NCI-H1105 treated with DMSO at 0.1 percent for 48 hours (cell line): ENCODE measurements around the gene TIGAR.

Experiments used
- DNase-seq: peaks from one replicate; lab custom pipeline; 2025; lab: John Stamatoyannopoulos, UW

Gene TIGAR

DNA sequence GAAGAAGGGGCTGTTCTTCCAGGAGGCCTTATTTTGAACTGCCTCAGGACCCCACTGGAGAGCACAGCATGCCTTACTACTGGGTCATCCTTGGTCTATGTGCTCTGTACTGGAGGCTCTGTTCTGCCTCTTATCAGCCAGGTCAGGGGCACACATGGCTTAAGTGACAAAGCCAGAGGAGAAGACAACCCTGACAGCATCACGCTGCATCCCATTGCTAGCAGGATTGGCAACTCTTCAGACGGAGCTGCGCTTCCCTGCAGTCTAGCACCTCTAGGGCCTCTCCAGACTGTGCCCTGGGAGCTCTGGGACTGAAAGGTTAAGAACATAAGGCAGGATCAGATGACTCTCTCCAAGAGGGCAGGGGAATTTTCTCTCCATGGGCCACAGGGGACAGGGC lies 17.3 kb upstream of the TIGAR start:
- DNase-seq, result no peak

DNA sequence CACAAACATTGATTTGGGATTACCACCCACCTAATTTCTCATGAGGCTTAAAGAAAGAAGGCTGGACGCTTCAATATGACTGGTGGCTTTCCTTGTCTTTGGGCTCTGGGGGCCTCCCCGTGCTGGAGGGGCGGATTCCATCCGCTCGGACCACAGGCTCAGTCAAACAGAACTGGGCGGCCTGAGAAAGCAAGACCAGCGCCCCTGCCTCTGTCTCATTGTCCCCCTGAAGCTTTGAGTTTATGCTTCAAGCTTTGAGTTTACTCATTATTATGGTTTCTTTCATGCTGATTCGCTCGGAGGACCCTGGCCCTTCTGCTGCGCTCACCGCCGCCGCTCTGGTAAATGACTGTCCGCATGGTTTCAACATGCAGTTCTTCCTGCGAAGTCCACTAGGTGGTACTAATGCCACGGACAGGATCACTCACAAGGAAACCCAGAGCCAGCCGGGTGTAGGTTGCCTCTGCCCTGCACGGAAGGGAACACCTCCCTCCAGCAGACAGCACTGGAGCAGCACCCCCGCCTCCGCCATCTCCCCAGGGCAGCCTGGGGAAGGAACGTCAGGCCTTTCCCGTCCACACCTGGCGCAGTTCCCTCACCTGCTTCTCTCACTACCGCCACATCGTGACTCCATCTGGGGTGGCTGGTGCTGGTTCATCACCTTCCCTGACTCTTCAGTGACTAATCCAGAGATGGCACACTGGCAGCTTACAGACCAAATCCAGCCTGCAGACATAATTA lies 13.2 kb upstream of the TIGAR start:
- peak; percentile 82 for DNase-seq

DNA sequence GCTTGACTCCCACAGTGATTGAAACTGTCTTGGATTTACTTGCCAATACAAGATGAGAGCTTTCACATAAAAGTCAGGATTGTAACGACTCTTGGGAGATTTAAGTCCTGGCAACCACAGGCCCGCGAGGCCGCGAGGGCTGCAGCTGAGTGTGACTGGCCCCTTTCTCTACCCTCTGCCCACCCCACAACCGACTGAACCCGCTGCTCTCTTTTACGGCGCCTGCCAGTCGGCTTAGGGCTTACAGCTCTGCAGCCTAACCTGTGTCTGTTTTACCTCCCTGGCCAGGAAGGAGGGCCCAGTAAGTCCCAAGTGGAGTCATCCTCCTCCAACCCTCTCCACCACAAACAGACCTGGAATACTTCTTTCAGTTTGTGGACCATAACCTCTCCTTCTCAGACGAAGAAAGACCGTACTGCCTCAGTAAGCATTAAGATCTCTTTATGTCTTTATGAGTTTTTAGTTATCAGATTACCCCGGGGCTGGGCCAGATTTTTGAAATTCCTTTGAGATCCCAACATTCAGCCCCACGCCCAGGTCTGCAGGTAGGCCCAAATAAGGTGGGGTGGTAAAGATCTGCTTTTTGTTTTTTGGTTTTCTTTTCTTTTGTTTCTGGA lies 12.6 kb upstream of the TIGAR start:
- DNase-seq, result no peak

DNA sequence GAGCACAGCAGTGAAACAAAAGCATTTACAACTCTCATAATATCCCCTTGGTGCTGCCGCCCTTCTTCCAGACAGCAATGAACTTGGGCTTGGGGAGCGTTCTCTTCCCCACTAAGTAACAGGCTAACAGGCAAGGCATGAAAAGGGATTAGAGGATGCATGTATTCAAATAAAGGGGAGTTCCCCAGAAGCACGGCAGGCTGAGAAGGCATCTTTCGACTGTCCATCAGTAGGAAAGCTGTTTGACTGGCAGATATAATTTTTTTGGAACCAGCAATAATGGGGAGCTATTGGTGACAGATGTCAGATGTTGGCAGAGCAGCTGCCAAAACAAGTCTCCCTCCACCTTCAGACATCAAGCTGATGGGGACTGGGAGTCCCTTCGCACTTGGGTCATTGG lies 9.2 kb upstream of the TIGAR start:
- no peak for DNase-seq

DNA sequence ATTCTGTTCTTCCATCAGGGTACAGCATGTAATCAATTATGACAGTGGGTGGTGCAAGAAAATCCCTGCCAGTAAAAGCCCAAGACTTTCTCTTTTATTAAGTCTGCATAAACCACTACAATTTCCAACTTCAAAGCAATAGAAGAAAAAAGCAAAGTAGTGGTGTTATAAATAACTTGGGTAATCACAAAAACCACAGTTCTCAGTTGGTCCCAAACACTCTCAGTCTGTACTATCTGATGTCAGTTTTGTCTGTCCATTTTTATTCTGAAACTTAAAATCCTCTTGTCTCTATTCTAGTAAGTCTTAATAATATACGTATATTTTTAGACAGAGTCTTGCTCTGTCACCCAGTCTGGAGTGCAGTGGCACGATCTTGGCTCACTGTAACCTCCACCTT lies 8.8 kb upstream of the TIGAR start:
- no peak for DNase-seq

DNA sequence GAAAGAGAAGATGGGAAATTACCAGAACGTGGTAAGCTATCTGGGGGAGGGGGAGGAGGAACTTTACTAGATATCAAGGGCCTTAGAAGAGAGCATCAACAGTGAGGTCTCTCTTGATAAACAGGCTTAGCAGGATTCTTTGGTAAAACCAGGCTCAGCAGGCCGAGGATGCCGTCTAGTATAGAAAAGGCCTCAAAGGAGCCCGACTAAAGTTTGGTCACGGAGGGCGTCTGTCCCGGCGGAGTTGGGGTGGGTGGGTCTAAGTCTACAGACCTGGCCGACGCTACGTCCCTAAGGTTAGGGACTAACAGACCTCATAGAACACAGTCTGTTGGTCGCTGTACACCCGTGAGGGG lies 538 bp upstream of the TIGAR start:
- no peak for DNase-seq

DNA sequence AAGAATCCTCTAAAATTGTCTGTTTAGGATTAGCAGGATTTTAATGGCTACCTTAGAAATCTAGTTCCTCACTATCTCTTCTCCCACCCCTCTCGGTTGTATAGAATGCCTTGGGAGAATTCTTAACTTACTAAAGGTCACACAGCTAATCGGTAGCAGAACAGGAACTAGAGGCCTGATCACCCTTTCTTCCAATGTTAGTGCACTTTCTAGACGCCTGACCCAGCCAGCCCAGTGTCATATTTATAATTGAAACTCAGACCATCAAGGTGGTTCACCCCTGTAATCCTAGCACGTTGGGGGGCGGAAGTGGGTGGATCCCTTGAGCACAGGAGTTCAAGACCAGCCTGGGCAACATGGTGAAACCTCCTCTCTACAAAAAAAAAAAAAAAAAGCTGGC lies 1.7 kb downstream of the TIGAR start:
- DNase-seq, result no peak

DNA sequence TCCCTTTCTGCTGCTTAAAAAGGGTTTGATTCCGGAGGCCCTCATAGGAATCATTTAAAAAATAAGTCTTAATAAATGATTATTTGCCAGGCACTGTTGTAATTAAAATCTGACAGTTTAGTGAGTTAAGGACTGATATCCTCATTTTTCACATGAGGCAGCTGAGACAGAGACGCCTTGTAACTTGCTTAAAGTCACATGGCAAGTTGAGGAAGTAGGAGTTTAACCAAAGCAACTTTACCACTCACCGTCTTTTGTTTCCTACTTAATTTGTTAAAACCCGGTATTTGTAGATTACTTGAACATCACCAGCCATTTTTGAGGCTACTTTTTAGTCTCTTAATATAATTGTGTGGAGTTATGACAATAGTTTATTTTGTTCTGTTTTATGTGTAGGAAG lies 2.4 kb downstream of the TIGAR start:
- no peak for DNase-seq

DNA sequence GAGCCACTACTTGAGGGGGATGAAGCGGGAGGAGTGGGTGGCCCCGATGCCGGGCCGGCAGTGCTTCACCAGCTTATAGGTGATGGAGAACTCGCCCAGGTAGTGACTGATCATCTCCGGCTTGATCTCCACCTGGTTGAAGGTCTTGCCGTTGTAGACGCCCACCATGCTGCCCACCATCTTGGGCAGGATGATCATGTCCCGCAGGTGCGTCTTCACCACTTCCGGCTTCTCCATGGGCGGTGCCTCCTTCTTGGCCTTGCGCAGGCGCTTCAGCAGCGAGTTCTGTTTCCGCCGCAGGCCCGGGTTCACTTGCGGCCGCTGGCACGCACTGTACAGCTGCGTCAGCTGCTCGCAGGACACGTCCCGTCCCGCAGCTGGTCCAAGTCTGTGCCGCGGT lies 3.4 kb downstream of the TIGAR start:
- DNase-seq, result no peak

DNA sequence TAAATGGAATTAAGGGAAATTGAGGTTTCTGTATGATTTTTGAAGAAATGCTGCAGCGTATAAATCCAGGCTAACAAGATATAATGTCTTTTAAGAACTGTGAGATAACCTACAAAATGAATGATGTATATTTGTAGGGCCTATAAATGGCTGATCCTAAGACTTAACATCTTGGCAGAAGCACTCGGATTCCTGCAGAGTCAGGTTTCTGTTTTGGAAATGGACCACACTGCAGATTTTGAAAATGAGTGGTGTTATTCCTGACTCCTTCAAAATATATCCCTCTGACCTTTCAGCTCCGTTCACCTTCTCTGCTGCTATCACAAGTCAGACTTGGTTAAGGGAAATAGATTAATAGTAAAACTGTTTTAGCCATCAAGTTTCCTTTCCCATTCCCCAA lies 5.0 kb downstream of the TIGAR start:
- DNase-seq, result no peak

DNA sequence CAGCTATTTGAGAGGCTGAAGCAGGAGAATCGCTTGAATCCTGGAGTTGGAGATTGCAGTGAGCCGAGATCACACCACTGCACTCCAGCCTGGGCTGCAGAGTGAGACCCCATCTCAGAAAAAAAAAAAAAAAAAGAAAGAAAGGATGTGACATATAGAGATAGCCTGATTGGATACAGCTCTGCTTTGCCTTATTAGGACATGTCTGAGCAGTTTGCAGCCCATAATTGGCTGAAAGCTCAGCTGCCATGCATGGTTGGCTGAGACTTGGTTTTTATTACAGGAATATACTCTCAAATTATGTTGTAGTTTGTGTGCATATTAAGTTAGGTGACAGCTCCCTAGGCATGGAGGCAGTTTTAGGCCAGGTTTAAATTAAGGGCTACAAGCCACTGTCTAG lies 6.3 kb downstream of the TIGAR start:
- no peak for DNase-seq

DNA sequence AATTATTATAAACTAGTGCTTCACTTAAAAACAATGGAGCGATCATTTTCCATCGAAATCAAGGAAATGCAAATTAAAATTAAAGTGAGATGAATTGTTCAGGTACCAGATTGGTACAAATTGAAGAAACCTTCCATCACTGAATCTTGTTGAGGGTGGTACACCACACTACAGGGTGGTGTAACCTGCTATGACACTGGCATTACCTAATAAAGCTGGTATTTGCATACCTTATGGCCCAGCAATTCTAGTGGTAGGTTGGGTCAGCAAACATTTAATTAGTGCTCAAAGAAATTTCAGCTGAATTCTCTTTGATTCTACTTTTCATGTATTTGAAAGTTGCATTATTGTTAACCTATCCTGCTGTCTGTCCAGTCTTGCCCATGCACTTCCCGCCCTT lies 9.2 kb downstream of the TIGAR start:
- no peak for DNase-seq

DNA sequence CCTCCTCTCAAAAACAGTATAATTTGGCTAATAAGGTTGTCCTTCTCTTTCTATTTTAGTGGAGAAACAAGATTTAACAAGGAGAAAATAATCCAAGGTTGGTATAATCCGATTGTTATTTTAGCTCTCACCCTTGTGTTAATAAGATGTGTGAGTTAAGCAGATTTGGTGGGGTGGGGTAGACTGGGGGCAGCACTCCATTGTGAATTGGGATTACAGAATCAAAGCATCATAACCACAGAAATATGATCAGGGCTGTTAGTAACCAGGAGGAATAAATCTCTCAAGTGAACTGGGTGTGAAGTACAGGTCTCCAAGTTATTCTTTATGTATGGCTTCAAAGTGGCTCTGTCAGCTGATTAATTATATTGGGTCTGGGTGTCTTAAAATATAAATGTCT lies 10.2 kb downstream of the TIGAR start:
- no peak for DNase-seq

DNA sequence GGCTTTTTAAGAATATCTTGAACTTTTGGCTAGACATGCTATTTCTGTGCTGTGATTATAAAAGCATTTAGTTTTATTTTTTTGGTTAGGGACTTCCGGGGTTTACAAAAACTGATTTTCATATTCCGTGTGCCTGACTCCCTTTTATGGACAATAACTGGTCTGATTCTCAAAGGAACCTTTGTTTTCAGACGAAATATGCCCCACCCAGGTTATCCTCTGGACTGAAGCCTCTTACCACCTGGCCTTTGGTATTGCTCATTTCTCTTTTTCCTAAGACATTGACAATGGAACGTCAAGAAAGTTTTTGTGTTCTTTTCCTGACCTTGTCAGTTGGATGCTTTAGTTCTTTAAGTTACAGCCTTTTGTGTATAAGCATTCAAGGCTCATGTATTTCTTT lies 10.8 kb downstream of the TIGAR start:
- DNase-seq, result no peak

DNA sequence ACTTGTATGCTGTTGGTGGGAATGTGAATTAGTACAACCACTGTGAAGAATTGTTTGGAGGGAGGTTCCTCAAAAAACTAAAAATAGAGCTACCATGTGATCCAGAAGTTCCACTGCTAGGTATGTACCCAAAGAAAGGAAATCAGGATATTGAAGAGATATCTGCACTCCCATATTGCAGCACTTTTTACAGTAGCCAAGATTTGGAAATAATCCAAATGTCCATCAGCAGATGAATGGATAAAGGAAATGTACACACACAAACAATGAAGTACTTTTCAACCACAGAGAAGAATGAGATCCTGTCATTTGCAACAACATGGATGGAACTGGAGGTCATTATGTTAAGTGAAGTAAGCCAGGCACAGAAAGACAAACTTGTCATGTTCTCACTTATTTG lies 25.9 kb downstream of the TIGAR start:
- DNase-seq, result peak; percentile 7

DNA sequence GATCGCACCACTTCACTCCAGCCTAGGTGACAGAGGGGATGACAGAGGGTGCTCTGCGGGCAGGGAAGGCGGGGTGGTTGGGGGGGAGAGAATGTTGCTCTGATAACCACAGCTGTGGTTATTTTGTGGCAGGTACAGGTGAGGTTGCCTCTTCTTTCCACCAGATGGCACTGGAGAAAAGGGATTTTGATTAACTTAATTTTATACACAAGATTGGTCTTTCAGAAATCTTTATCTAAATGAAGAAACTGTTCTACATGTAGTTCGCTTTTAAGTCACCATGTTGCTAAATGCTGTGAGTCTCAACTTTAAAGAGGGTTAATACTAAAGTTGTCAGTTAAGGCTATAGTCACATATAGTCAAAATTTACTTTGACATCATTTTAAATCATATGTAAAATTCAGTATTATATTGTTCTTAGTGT lies 32.8 kb downstream of the TIGAR start:
- DNase-seq, result peak; percentile 36

DNA sequence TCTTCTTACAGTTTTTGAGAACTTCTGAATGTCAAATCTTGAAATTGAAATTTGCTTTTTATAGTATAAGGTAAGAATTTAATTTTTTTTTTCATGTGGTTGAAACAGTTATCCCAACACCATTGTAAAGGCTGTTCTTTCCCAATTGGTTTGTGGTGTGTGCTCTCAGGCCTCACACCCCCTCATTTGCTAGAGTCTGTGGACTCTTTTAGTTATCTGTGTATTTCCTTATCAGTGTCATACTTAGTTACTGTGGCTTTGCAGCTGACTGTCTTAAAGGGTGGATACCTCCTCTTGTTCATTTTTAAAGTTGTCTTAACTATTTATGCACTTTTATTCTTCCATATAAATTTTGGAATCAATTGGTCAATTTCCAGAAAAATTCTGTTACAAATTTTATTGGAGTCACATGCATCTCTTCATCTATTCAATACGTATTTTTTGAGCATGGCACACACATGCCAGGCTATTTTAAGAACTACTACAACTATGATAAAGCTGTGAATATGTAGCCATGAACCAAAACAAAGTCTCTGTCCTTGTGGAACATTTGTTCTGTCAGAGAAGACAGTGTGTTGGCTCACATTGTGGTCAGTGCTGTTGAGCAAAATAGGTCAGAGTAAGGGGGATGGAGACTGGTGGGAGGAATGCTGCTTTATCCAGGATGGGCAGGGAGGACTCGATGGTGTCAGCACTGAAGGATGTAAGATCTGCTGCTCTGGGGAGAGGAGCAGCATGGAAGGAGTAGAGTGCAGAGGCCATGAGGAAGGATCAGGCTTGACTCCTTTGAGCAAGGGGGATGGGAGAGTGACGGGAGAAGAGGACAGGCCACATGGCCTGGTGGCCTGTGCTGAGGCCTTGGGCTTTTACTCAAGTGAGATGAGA lies 34.4 kb downstream of the TIGAR start:
- no peak for DNase-seq

DNA sequence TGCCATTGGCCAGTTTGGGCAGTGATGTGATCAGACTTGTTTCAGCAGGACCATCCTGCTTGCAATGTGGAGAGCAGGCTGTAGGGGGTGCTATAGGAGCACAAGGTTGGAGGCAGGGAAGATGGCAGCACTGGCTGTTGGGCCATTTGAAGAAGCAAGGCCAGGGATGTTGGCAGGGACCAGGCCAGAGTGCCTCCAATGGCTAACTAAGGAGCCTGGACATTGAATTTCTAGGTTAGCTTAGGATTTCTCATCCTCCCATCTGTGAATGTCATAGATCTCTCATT lies 35.0 kb downstream of the TIGAR start:
- DNase-seq, result peak; percentile 28

DNA sequence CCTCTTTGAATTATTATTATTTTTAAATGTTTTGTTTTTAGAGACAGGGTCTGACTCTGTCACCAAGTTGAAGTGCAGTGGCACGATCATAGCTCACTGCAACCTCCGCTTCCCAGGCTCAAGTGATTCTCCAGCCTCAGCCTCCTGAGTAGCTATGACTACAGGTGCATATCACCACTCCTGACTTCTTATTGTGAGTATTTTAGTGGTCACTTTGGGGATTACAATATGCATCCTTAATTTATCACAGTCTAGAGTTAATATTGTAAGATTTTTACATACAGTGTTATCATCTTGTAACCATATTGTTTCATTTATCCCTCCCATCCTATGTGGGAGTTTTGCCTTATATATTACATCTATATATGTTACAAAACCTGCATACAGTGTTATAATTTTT lies 45.1 kb downstream of the TIGAR start:
- DNase-seq, result no peak

DNA sequence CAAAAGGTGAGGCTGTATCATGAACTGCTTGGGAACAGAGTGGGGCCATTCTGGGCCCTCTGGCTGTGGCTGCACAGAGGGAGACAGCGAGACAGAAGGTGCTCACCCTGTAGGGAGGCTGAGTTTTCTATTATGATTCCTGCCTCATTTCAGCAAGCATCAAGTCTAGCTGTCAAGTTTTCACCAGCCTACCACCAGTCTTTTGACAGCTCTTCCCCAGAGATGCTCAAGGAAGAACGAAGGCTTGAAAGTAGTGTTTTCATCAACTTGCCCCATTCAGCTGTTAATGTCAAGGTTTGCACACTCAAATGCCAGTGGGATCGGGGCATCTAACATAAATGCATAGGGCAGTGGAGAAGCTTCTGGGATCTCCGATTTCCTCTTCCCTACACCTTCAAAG lies 48.5 kb downstream of the TIGAR start:
- no peak for DNase-seq

DNA sequence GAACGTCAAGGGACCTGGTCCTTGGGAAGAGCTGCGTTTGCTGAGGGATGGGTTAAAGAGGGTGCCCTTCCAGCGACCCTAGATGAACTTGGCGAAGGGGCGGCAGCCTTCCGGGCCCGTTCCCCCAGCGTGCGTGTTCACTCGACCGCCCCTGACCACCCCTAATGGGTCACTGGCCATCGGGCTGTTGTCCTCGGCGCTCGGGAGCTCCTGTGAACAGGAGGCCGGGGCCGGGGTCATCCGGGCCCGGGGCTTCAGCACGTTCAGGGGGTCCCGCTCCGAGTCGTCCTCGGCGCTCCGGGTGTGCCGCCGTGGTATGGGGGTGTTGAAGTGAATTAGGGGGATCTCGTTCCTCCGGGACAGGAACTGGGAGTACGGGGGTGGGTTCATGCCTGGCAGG lies 49.3 kb downstream of the TIGAR start:
- DNase-seq, result no peak

DNA sequence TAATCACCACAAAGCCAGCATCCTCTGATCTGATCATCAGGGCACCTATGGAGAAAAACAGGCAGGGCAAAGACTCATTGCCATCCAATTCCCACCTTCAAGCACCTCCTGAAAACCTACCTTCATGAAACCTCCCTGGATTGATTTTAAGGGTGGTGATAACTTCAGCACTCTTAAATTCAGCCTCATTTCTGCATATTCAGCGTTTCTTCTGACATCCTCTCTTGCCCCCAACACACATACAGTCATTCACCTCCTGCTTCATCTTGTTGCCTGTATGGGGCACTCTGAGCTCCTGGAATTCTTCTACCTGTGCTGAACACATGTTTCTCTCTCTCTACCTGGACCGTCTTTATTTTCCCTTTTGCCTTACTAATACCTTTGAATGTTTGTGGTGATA lies 51.6 kb downstream of the TIGAR start:
- no peak for DNase-seq

DNA sequence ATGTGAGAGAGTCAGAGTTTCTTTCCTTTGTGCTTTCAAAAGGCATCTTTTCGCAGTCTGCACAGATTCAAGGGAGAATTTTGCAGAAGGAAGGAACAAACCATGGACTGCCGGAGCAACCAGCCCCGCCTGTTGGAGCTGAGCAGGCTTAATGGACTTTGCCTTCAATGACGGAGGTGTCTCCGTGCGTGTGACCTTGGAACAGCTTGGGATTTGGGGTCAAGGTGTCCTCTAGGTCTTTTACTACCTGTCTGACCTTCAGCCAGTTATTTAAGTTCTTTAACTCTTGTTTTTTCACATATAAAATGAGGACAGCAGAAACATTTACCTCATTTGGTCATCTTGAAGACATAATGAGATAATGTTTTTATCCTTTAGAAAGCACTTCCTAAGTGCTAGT lies 54.4 kb downstream of the TIGAR start:
- DNase-seq, result no peak

DNA sequence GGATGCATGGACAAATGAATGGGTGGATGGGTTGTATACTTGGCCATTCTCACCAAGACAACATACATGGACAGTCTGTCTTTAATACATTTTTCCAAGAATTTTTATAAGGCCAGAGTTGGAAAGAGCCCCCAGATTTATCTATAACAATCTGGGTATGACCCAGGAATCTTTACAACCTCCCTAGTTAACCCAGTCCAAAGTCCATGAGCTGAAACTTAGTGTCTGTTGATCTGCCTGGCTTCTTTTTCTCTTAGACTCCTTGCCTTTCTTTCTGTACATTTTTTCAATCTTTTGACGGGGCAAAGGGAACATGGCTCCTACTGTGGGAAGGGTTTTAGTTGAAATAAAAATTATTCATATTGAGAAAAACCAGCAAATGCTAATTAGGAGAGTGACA lies 57.8 kb downstream of the TIGAR start:
- no peak for DNase-seq
